Kidney epithelial cell (primary cell): ENCODE data around the gene HSD17B8. TPM values are rescaled to one million over a fixed set of nuclear protein-coding genes. Genes with fewer than 3 reads are reported as not detected.

Experiments
- DNase-seq: peaks from one replicate; pipeline ENCODE4 v3.0.0-alpha.2; 2010; ENCODE audit warnings: low read depth
- H3K27me3 ChIP-seq: 2 replicates; pipeline ENCODE4 v1.6.0; 2011; ENCODE audit warnings: low read length; ENCODE audit not compliant: control insufficient read depth, insufficient read depth
- H3K36me3 ChIP-seq: 2 replicates; pipeline ENCODE4 v1.5.1; 2011; ENCODE audit warnings: low read length; ENCODE audit not compliant: control insufficient read depth, insufficient read depth
- H3K4me3 ChIP-seq: 2 replicates; pipeline ENCODE4 v1.5.1; 2011; ENCODE audit warnings: low read depth, mild to moderate bottlenecking, control low read depth, low read length
- total RNA-seq: library from RNA; depleted of rRNA; stranded (reverse); fragments of >200 nt; gene quantifications from 2 replicates; pipeline ENCODE4 v1.2.3, GENCODE V29; 2015
- TF ChIP-seq, protein P1 (sequence below): IDR thresholded peaks from 2 replicates; pipeline ENCODE4 v1.5.1; 2011; ENCODE audit warnings: mild to moderate bottlenecking, moderate library complexity, low read length, control low read depth, inconsistent platforms; ENCODE audit not compliant: insufficient read depth, poor library complexity, severe bottlenecking

HSD17B8 gene
- total RNA-seq, 1 donor from 2014 or later = 13.1 TPM

GRCh38 chr6:33198159-33198852, 6.1 kb upstream of the HSD17B8 start:
- Histone ChIP-seq H3K27me3 (no peaks in the 10 kb centered on the region), H3K36me3 (peaks cover 8% of the 10 kb centered on the region), H3K4me3 (no peak overlapping the region)
- TF ChIP-seq, protein P1, sequence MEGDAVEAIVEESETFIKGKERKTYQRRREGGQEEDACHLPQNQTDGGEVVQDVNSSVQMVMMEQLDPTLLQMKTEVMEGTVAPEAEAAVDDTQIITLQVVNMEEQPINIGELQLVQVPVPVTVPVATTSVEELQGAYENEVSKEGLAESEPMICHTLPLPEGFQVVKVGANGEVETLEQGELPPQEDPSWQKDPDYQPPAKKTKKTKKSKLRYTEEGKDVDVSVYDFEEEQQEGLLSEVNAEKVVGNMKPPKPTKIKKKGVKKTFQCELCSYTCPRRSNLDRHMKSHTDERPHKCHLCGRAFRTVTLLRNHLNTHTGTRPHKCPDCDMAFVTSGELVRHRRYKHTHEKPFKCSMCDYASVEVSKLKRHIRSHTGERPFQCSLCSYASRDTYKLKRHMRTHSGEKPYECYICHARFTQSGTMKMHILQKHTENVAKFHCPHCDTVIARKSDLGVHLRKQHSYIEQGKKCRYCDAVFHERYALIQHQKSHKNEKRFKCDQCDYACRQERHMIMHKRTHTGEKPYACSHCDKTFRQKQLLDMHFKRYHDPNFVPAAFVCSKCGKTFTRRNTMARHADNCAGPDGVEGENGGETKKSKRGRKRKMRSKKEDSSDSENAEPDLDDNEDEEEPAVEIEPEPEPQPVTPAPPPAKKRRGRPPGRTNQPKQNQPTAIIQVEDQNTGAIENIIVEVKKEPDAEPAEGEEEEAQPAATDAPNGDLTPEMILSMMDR = no peak
- no peak for DNase-seq

GRCh38 chr6:33198853-33199436, 5.5 kb upstream of the HSD17B8 start:
- Histone ChIP-seq H3K27me3 (no peaks in the 10 kb centered on the region), H3K36me3 (peaks cover 10% of the 10 kb centered on the region), H3K4me3 (peak overlapping the region; percentile 73)
- DNase-seq = no peak
- TF ChIP-seq, protein P1 = no peak

- DNase-seq = no peak
- Histone ChIP-seq H3K4me3 (peak overlapping the region; percentile 73), H3K27me3 (no peaks in the 10 kb centered on the region), H3K36me3 (peaks cover 10% of the 10 kb centered on the region)
- TF ChIP-seq, protein P1 = no peak
Observed at GRCh38 chr6:33199687-33200218, 4.7 kb upstream of the HSD17B8 start.

GRCh38 chr6:33200219-33201146, 4.0 kb upstream of the HSD17B8 start, which contains the start of the genes RXRB and SLC39A7:
RXRB (minus strand) TSS chr6:33200665; CDS start chr6:33200476, 189 bp downstream.
SLC39A7 (plus strand) TSS chr6:33200867; CDS start chr6:33201246, 379 bp downstream.
- TF ChIP-seq, protein P1 = no peak
- peak; percentile 95 for DNase-seq
- Histone ChIP-seq H3K36me3 (peaks cover 8% of the 10 kb centered on the region), H3K4me3 (peak within 1 kb of the TSS; percentile 73), H3K27me3 (no peaks in the 10 kb centered on the region)

DNA sequence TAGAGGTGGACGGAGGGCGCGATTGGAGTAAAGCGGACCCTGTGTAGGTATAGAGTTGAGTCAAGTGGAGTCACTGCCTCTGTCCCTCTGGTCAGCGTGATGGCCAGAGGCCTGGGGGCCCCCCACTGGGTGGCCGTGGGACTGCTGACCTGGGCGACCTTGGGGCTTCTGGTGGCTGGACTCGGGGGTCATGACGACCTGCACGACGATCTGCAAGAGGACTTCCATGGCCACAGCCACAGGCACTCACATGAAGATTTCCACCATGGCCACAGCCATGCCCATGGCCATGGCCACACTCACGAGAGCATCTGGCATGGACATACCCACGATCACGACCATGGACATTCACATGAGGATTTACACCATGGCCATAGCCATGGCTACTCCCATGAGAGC, 3.3 kb upstream of the HSD17B8 start:
- H3K27me3 ChIP-seq = no peaks in the 10 kb centered on the region
- TF ChIP-seq, protein P1 = no peak
- DNase-seq = no peak
- peak overlapping the region; percentile 73 for H3K4me3 ChIP-seq
- peaks cover 8% of the 10 kb centered on the region for H3K36me3 ChIP-seq
